B cell (primary cell): ENCODE data around the gene RSPH9. TPM values are rescaled to one million over a fixed set of nuclear protein-coding genes. Genes with fewer than 3 reads are reported as not detected.

ENCODE experiments used
- ATAC-seq: fragments of 200-7000 bp; cut with Tn5 transposase; one replicate; pipeline ENCODE4 v1.10.0; 2021; ENCODE audit warnings: low read depth, mild to moderate bottlenecking, moderate number of reproducible peaks, moderate library complexity
- CTCF ChIA-PET: fragments of 350-600 bp; sonication (Branson Sonifier 250); formaldehyde crosslinking; loops from one replicate; lab custom pipeline; 2021; ENCODE audit warnings: antibody characterized with exemption, inconsistent platforms; lab: Charles Lee
- POLR2A ChIA-PET: fragments of 350-600 bp; sonication (Branson Sonifier 250); formaldehyde crosslinking; loops from one replicate; lab custom pipeline; 2021; ENCODE audit warnings: antibody characterized with exemption; lab: Charles Lee
- DNase-seq: peaks from one replicate; pipeline ENCODE4 v3.0.0; 2013
- H2AFZ ChIP-seq: 2 replicates; pipeline ENCODE4 v1.6.1; 2012; ENCODE audit warnings: mild to moderate bottlenecking, low read depth, low read length; ENCODE audit not compliant: insufficient read depth, poor library complexity, severe bottlenecking
- H3K27ac ChIP-seq, 2 donors: 1 replicate in 1 of 2; 2 replicates in 1 of 2; pipeline ENCODE4 v1.5.1; 2012 to 2013; ENCODE audit warnings: low read length in 2 of 2, mild to moderate bottlenecking in 2 of 2, moderate library complexity in 1 of 2
- H3K27me3 ChIP-seq, 4 experiments: fragments of 200-600 bp in 1 of 4; sonication (generic) in 1 of 4; replicated peaks in 1 of 4; 1 replicate in 2 of 4; 2 replicates in 2 of 4; pipeline versions ENCODE4 v1.6.1 to v1.7.0; 2013 to 2016; ENCODE audit warnings: low read length in 3 of 4, mild to moderate bottlenecking in 2 of 4, mixed read lengths in 1 of 4, moderate library complexity in 1 of 4; ENCODE audit not compliant: insufficient read depth in 4 of 4, control insufficient read depth in 3 of 4; ENCODE audit errors: control extremely low read depth in 1 of 4
- H3K36me3 ChIP-seq, 2 experiments: replicated peaks in 1 of 2; 1 replicate in 1 of 2; 2 replicates in 1 of 2; pipeline versions ENCODE4 v1.6.1 to v1.7.1; 2013; ENCODE audit warnings: low read length in 1 of 2; ENCODE audit not compliant: insufficient read depth in 2 of 2, control insufficient read depth in 1 of 2; ENCODE audit errors: control extremely low read depth in 1 of 2, extremely low read depth in 1 of 2
- H3K4me1 ChIP-seq, 2 donors: fragments of 200-600 bp in 1 of 2; sonication (generic) in 1 of 2; 1 replicate in 1 of 2; 2 replicates in 1 of 2; pipeline versions ENCODE4 v1.5.1 to v1.6.1; 2013 to 2017; ENCODE audit warnings: low read length in 2 of 2; ENCODE audit not compliant: control insufficient read depth in 2 of 2, insufficient read depth in 2 of 2
- H3K4me2 ChIP-seq: replicated peaks from 2 replicates; pipeline ENCODE3; 2012; ENCODE audit warnings: mild to moderate bottlenecking, low read depth, low read length; ENCODE audit not compliant: poor library complexity, severe bottlenecking
- H3K4me3 ChIP-seq, 5 experiments: fragments of 200-600 bp in 1 of 5; sonication (generic) in 1 of 5; 1 replicate in 3 of 5; 2 replicates in 2 of 5; pipeline versions ENCODE4 v1.5.1 to v1.7.0; 2011 to 2016; ENCODE audit warnings: low read length in 4 of 5, mild to moderate bottlenecking in 4 of 5, low read depth in 2 of 5, control low read depth in 1 of 5, moderate library complexity in 1 of 5; ENCODE audit not compliant: insufficient read depth in 1 of 5; ENCODE audit errors: control extremely low read depth in 1 of 5, extremely low read depth in 1 of 5
- H3K79me2 ChIP-seq: fragments of 200-600 bp; sonication (generic); one replicate; pipeline ENCODE4 v1.6.0; 2016; ENCODE audit warnings: low read length; ENCODE audit not compliant: control insufficient read depth, insufficient read depth
- H3K9ac ChIP-seq: fragments of 200-600 bp; sonication (generic); 2 replicates; pipeline ENCODE4 v1.6.1; 2017; ENCODE audit warnings: mild to moderate bottlenecking, low read length, moderate library complexity
- H3K9me3 ChIP-seq, 3 donors: one replicate each; pipeline versions ENCODE4 v1.6.1 to v1.7.1; 2013; ENCODE audit warnings: low read length in 2 of 3; ENCODE audit not compliant: control insufficient read depth in 2 of 3, insufficient read depth in 1 of 3; ENCODE audit errors: control extremely low read depth in 1 of 3
- H4K20me1 ChIP-seq: 2 replicates; pipeline ENCODE4 v1.6.0; 2012; ENCODE audit warnings: mild to moderate bottlenecking, low read length; ENCODE audit not compliant: insufficient read depth, control insufficient read depth, poor library complexity, severe bottlenecking
- H3K27ac Mint-ChIP-seq: one replicate; pipeline ENCODE4 v1.8.0; 2021; ENCODE audit warnings: mixed read lengths
- H3K27me3 Mint-ChIP-seq: one replicate; pipeline ENCODE4 v1.8.0; 2021; ENCODE audit warnings: mixed read lengths
- H3K4me1 Mint-ChIP-seq: one replicate; pipeline ENCODE4 v1.8.0; 2021; ENCODE audit warnings: mixed read lengths
- H3K4me3 Mint-ChIP-seq: one replicate; pipeline ENCODE4 v1.8.0; 2021; ENCODE audit warnings: mixed read lengths
- H3K9me3 Mint-ChIP-seq: one replicate; pipeline ENCODE4 v1.8.0; 2022; ENCODE audit warnings: mixed read lengths; ENCODE audit not compliant: insufficient read depth
- CTCF ChIP-seq: fragments of 200-600 bp; IDR thresholded peaks from one replicate; pipeline ENCODE4 v1.8.0; 2022; ENCODE audit warnings: antibody characterized with exemption, mild to moderate bottlenecking
- EZH2 ChIP-seq: IDR thresholded peaks from 2 replicates; pipeline ENCODE4 v1.6.1; 2012; ENCODE audit warnings: borderline replicate concordance, low read depth, mild to moderate bottlenecking, moderate library complexity, low read length; ENCODE audit not compliant: insufficient read depth, poor library complexity, severe bottlenecking
- WGBS: methylation state at CpG from one replicate; pipeline ENCODE4 v1.1.5; 2013; ENCODE audit warnings: missing lambda C conversion rate; ENCODE audit not compliant: insufficient coverage; 5-methylcytosine and 5-hydroxymethylcytosine counted together
- intact Hi-C: fragments of 100-400 bp; cut with micrococcal nuclease; formaldehyde crosslinking; loops from one replicate; pipeline ENCODE4 v1.10.0; 2022
- polyA plus RNA-seq: library from polyadenylated mRNA; depleted of rRNA; stranded (reverse); fragments of >200 nt; gene quantifications from 2 replicates; pipeline ENCODE4 v1.2.3, GENCODE V29; 2012
- total RNA-seq, 2 donors: library from RNA; stranded (reverse); fragments of 120-200 nt in 1 of 2; gene quantifications; 1 replicate in 1 of 2; 2 replicates in 1 of 2; pipeline versions ENCODE4 v1.2.3 to v1.2.4, GENCODE V29; 2013 to 2022

The RSPH9 gene
- total and polyA plus RNA-seq, 2 donors (not counting 1 experiment from before 2014, with no cell fraction given), result 0.04 TPM; not detected in 1

- Mint-ChIP-seq H3K27me3 (no peaks in the 10 kb centered on the region), H3K4me3 (no peak overlapping the region), H3K9me3 (no peaks in the 10 kb centered on the region), H3K27ac (no peak overlapping the region), H3K4me1 (peaks cover 19% of the 10 kb centered on the region)
- Histone ChIP-seq H2AFZ (no peak overlapping the region), H3K4me2 (no peak overlapping the region), H3K4me1 (peaks cover 13 to 15% of the 10 kb centered on the region in 2 donors), H3K9me3 (no peaks in the 10 kb centered on the region), H3K4me3 (no peak overlapping the region), H3K36me3 (peaks cover 2 to 28% of the 10 kb centered on the region in 2 experiments), H3K79me2 (no peaks in the 10 kb centered on the region), H3K27me3 (no peaks in the 10 kb centered on the region), H3K27ac (no peak overlapping the region), H4K20me1 (no peaks in the 10 kb centered on the region), H3K9ac (no peak overlapping the region)
- ChIA-PET POLR2A (interaction anchor here (0.5 kb wide), 1 partner anchor 35 kb away, joined by 4 read pairs; no protein-coding TSS in a partner anchor), CTCF (interaction anchor here (1.2 to 7.9 kb wide), 10 partner anchors 9 to 644 kb away, joined by 3 to 102 read pairs (median 16); partner anchors contain the start of genes AARS2 and GTPBP2)
- TF ChIP-seq EZH2, result no peak
- no peak for TF ChIP-seq CTCF
- intact Hi-C loops, result loop anchor here (5.0 kb wide), 2 partner anchors 42 to 53 kb away; partner anchors contain the start of gene GTPBP2
- DNase-seq (no peak), ATAC-seq (no peak)
- 89% methylated on average over 13 of the region's 15 CpGs for WGBS
Observed at GRCh38 chr6:43669050-43669921, 24.4 kb downstream of the RSPH9 start.
